Neural progenitor cell (in vitro differentiated cells): Measurements from ENCODE around the gene ABHD15. TPM values are rescaled to one million over a fixed set of nuclear protein-coding genes. Genes with fewer than 3 reads are reported as not detected.

Experiments used
- DNase-seq: peaks from one replicate; pipeline ENCODE4 v3.0.0-alpha.2; 2016; ENCODE audit warnings: low spot score
- H2AFZ ChIP-seq: fragments of 200-600 bp; sonication (generic); replicated peaks from 2 replicates; pipeline ENCODE4 v1.6.1; 2016; ENCODE audit warnings: antibody characterized with exemption
- H3F3A ChIP-seq: fragments of 200-600 bp; sonication (generic); 2 replicates; pipeline ENCODE4 v1.6.1; 2016; ENCODE audit warnings: antibody characterized with exemption, low read depth
- H3K27ac ChIP-seq: fragments of 200-600 bp; sonication (generic); 2 replicates; pipeline ENCODE4 v1.5.1; 2016; ENCODE audit warnings: mild to moderate bottlenecking
- H3K27me3 ChIP-seq: fragments of 200-600 bp; sonication (generic); 2 replicates; pipeline ENCODE4 v1.6.1; 2016; ENCODE audit warnings: mild to moderate bottlenecking, moderate library complexity
- H3K36me3 ChIP-seq: fragments of 200-600 bp; sonication (generic); 2 replicates; pipeline ENCODE4 v1.5.1; 2016
- H3K4me1 ChIP-seq: fragments of 200-600 bp; sonication (generic); 2 replicates; pipeline ENCODE4 v1.6.1; 2016; ENCODE audit warnings: mixed run types
- H3K4me2 ChIP-seq: fragments of 200-600 bp; sonication (generic); 2 replicates; pipeline ENCODE4 v1.6.1; 2016
- H3K4me3 ChIP-seq: fragments of 200-600 bp; sonication (generic); 2 replicates; pipeline ENCODE4 v1.5.1; 2016
- H3K79me2 ChIP-seq: fragments of 200-600 bp; sonication (generic); 2 replicates; pipeline ENCODE4 v1.6.1; 2016; ENCODE audit warnings: low read depth
- H3K9ac ChIP-seq: fragments of 200-600 bp; sonication (generic); 2 replicates; pipeline ENCODE4 v1.6.1; 2016
- H3K9me3 ChIP-seq: fragments of 200-600 bp; sonication (generic); 2 replicates; pipeline ENCODE4 v1.5.1; 2016; ENCODE audit warnings: low read depth
- H4K20me1 ChIP-seq: fragments of 200-600 bp; sonication (generic); 2 replicates; pipeline ENCODE4 v1.6.1; 2016; ENCODE audit warnings: low read depth
- H3K27ac Mint-ChIP-seq: 3 replicates; pipeline ENCODE4 v1.8.0; 2021; ENCODE audit warnings: mixed read lengths
- H3K27me3 Mint-ChIP-seq: 2 replicates; pipeline ENCODE4 v1.8.0; 2022; ENCODE audit warnings: low read depth, mild to moderate bottlenecking, inconsistent platforms, moderate library complexity, mixed read lengths; ENCODE audit not compliant: insufficient read depth
- H3K36me3 Mint-ChIP-seq: 3 replicates; pipeline ENCODE4 v1.8.0; 2021; ENCODE audit warnings: mixed read lengths
- H3K4me1 Mint-ChIP-seq: 3 replicates; pipeline ENCODE4 v1.8.0; 2021; ENCODE audit warnings: mixed read lengths
- H3K4me3 Mint-ChIP-seq: 3 replicates; pipeline ENCODE4 v1.8.0; 2021; ENCODE audit warnings: mild to moderate bottlenecking, moderate library complexity, mixed read lengths
- H3K9me3 Mint-ChIP-seq: 3 replicates; pipeline ENCODE4 v1.8.0; 2020; ENCODE audit warnings: mixed read lengths
- EZH2 ChIP-seq: fragments of 200-600 bp; sonication (generic); IDR thresholded peaks from 2 replicates; pipeline ENCODE4 v1.6.1; 2017; ENCODE audit warnings: antibody characterized with exemption, mild to moderate bottlenecking, moderate library complexity
- EZH2phosphoT487 ChIP-seq: fragments of 200-600 bp; sonication (generic); IDR thresholded peaks from 2 replicates; pipeline ENCODE4 v1.6.1; 2017; ENCODE audit warnings: antibody characterized with exemption
- total RNA-seq: library from RNA; depleted of rRNA; stranded (reverse); fragments of >200 nt; gene quantifications from 2 replicates; pipeline ENCODE4 v1.2.3, GENCODE V29; 2015; ENCODE audit warnings: low replicate concordance
- TF ChIP-seq, protein P1 (sequence below): fragments of 200-600 bp; sonication (generic); IDR thresholded peaks from 2 replicates; pipeline ENCODE4 v1.5.1; 2017; ENCODE audit warnings: antibody characterized with exemption, mild to moderate bottlenecking

The ABHD15 gene
- total RNA-seq, 1 donor from 2014 or later, result 2.5 TPM

DNA sequence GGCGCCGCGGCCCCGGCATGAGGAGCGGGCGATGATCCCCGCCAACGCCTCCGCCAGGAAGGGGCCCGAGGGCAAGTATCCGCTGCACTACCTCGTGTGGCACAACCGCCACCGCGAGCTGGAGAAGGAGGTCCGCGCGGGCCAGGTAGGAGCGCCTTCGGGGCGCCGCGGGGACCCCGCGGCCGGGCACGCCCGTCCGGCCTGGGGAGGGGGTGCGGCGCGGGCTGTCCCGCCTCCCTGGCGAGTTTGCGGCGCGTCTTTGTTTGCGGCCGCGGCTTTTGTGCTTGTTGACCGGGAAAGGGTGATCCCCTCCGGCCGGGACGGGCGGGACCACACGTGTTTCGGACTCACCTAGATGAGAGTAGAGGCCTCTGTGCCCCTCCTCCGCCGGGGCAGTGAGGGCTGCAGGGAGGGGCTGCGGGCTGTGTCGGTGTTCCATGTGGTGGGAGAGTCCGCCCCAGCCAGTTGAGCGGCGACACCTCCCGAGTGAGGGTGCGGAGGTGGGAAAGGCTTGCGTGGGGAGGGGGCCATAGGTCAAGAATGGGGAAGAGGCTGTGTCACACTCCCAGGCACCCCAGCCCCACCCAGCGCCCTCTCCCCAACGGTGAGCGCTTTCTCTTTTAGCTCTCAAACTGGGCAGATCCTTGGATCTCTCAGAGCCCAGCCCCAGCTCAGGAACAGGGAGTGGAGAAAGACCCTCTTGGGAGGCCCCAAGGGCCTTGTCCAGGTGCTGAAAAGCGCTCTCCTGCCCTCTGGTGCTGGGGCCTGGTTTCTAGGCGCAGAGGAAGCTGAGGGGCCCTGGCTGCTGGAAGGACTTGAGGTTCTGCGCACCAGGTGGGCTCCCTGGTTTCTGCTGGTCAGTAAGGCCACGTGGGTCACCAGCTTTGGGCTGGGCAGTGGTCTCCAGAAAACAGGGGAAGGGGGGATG is 27.0 kb upstream of the ABHD15 start:
- peak overlapping the region; percentile 79 for H2AFZ ChIP-seq

DNA sequence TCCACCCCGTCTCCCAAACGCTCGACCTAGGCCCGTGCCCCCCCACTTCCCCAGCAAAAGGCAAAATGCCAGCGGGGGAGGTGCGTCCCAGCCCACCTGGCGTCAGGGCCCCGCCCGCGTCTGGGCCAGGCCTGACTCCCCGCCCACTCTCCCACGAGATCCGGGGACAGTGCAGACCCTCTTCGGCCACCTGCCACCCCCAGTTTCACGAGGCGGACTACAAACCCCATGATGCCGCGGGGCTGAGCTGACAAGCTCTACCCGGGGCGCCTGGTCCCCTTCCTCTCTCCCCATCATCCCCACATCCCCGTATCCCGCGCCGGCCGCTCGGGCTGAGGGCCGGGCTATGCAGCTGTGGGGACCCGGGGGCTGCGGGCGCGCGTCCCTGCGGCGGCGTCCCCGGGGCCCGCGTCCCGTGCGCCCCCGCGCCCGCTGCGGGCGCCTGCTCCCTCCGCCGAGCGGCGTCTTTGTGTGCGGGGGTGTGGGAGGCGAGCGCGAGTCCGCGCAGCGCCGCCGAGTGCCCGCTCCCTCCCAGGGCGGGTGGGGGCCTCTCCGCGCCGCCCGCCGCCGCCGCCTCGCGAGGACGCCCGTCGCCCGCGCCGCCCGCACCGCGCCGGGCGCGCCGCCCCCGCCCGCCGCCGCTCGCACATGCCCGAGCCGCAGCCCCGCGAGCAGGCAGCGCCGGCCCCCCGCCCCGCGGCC is 26.2 kb upstream of the ABHD15 start, which contains the start of gene ANKRD13B:
Gene ANKRD13B (plus strand): TSS at position 283 of the 702 bp plus-strand sequence. CDS start 490 bp downstream, outside the sequence.
- Histone ChIP-seq H3K27me3 (no peaks in the 10 kb centered on the region), H3K4me2 (peak within 1 kb of the TSS; percentile 98), H3K79me2 (peaks cover 25% of the 10 kb centered on the region), H3K36me3 (no peaks in the 10 kb centered on the region), H3K9me3 (no peaks in the 10 kb centered on the region), H3K4me1 (peaks cover 62% of the 10 kb centered on the region), H2AFZ (peak within 1 kb of the TSS; percentile 79), H4K20me1 (peaks cover 44% of the 10 kb centered on the region), H3F3A (peaks cover 50% of the 10 kb centered on the region), H3K9ac (no peak within 1 kb of the TSS), H3K4me3 (peak within 1 kb of the TSS; percentile 71), H3K27ac (no peak within 1 kb of the TSS)
- peak within 1 kb of the TSS; percentile 93 for H3K4me3 Mint-ChIP-seq
- peak within 1 kb of the TSS; percentile 72 for H3K27ac Mint-ChIP-seq
- peaks cover 58% of the 10 kb centered on the region for H3K4me1 Mint-ChIP-seq
- no peaks in the 10 kb centered on the region for H3K9me3 Mint-ChIP-seq
- no peaks in the 10 kb centered on the region for H3K36me3 Mint-ChIP-seq
- peaks cover 11% of the 10 kb centered on the region for H3K27me3 Mint-ChIP-seq
- TF ChIP-seq EZH2phosphoT487 (no peak), EZH2 (no peak)
- TF ChIP-seq, protein P1, sequence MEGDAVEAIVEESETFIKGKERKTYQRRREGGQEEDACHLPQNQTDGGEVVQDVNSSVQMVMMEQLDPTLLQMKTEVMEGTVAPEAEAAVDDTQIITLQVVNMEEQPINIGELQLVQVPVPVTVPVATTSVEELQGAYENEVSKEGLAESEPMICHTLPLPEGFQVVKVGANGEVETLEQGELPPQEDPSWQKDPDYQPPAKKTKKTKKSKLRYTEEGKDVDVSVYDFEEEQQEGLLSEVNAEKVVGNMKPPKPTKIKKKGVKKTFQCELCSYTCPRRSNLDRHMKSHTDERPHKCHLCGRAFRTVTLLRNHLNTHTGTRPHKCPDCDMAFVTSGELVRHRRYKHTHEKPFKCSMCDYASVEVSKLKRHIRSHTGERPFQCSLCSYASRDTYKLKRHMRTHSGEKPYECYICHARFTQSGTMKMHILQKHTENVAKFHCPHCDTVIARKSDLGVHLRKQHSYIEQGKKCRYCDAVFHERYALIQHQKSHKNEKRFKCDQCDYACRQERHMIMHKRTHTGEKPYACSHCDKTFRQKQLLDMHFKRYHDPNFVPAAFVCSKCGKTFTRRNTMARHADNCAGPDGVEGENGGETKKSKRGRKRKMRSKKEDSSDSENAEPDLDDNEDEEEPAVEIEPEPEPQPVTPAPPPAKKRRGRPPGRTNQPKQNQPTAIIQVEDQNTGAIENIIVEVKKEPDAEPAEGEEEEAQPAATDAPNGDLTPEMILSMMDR, result no peak
- DNase-seq, result peak; percentile 76

More for the DNA sequence above, 27.0 kb upstream of the ABHD15 start:
- Mint-ChIP-seq H3K27ac (no peak overlapping the region), H3K36me3 (no peaks in the 10 kb centered on the region), H3K4me1 (peaks cover 57% of the 10 kb centered on the region), H3K9me3 (no peaks in the 10 kb centered on the region), H3K4me3 (peak overlapping the region; percentile 86), H3K27me3 (peaks cover 13% of the 10 kb centered on the region)
- peaks cover 36% of the 10 kb centered on the region for H4K20me1 ChIP-seq
- peaks cover 23% of the 10 kb centered on the region for H3K79me2 ChIP-seq
- H3K4me2 ChIP-seq, result peak overlapping the region; percentile 98
- H3K36me3 ChIP-seq, result no peaks in the 10 kb centered on the region
- no peak overlapping the region for H3K9ac ChIP-seq
- no peaks in the 10 kb centered on the region for H3K27me3 ChIP-seq
- H3F3A ChIP-seq, result peaks cover 58% of the 10 kb centered on the region
- DNase-seq, result peak; percentile 89
- peaks cover 66% of the 10 kb centered on the region for H3K4me1 ChIP-seq
- H3K27ac ChIP-seq, result no peak overlapping the region
- peak overlapping the region; percentile 71 for H3K4me3 ChIP-seq
- H3K9me3 ChIP-seq, result no peaks in the 10 kb centered on the region
- TF ChIP-seq EZH2phosphoT487, result no peak
- TF ChIP-seq, protein P1, result peak; percentile 42

GRCh38 chr17:29591737-29592608 is 25.1 kb upstream of the ABHD15 start:
- Histone ChIP-seq H3K9me3 (no peaks in the 10 kb centered on the region), H4K20me1 (peaks cover 52% of the 10 kb centered on the region), H3K4me3 (peak overlapping the region; percentile 57), H3K36me3 (no peaks in the 10 kb centered on the region), H3K79me2 (peaks cover 32% of the 10 kb centered on the region), H3F3A (peaks cover 39% of the 10 kb centered on the region), H3K4me2 (peak overlapping the region; percentile 77), H3K9ac (no peak overlapping the region), H3K27ac (no peak overlapping the region), H3K4me1 (peaks cover 62% of the 10 kb centered on the region), H3K27me3 (no peaks in the 10 kb centered on the region), H2AFZ (peak overlapping the region; percentile 95)
- Mint-ChIP-seq H3K9me3 (no peaks in the 10 kb centered on the region), H3K36me3 (no peaks in the 10 kb centered on the region), H3K27me3 (peaks cover 11% of the 10 kb centered on the region), H3K4me3 (peak overlapping the region; percentile 93), H3K4me1 (peaks cover 56% of the 10 kb centered on the region), H3K27ac (peak overlapping the region; percentile 72)
- DNase-seq, result peak; percentile 96
- TF ChIP-seq, protein P1, result peak; percentile 92
- TF ChIP-seq EZH2 (no peak), EZH2phosphoT487 (no peak)
